ENCODE measurements around the gene NRXN3.

The NRXN3 gene

DNA sequence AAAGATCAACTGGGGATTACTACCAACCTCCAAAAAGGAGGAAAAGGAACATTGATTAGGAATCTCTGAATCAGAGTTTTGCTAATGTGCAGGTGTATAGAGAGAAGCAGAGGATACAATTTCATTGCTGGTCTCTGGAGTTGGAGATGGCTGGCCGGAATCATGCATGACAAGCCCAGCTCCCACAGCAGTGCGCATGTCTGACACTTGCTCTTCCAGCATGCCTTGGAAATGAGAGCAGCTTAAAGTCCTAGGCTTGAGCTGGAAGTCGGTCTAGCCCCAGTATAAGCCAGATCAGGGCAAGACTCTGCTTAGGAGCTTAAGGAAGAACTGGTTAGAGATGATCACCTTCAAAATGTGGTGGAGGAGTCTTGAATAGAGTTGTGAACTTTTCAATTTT lies 1298.3 kb downstream of the NRXN3 start:
- TF ChIP-seq, protein P1, sequence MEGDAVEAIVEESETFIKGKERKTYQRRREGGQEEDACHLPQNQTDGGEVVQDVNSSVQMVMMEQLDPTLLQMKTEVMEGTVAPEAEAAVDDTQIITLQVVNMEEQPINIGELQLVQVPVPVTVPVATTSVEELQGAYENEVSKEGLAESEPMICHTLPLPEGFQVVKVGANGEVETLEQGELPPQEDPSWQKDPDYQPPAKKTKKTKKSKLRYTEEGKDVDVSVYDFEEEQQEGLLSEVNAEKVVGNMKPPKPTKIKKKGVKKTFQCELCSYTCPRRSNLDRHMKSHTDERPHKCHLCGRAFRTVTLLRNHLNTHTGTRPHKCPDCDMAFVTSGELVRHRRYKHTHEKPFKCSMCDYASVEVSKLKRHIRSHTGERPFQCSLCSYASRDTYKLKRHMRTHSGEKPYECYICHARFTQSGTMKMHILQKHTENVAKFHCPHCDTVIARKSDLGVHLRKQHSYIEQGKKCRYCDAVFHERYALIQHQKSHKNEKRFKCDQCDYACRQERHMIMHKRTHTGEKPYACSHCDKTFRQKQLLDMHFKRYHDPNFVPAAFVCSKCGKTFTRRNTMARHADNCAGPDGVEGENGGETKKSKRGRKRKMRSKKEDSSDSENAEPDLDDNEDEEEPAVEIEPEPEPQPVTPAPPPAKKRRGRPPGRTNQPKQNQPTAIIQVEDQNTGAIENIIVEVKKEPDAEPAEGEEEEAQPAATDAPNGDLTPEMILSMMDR (IDR thresholded peaks at IDR 0.05; ENCODE audit: borderline replicate concordance, control extremely low read depth, extremely low read depth, insufficient read depth, missing control alignments) = no peak
- no peak for DNase-seq (ENCODE audit: low spot score)
- in situ Hi-C loops (cut with MboI; ENCODE audit: low sequenced_read_pairs, unreplicated experiment) = no loop called here

GRCh38 chr14:79473651-79474050 lies 1303.5 kb downstream of the NRXN3 start:
- DNase-seq (ENCODE audit: low spot score) = no peak
- in situ Hi-C loops (cut with MboI; ENCODE audit: low sequenced_read_pairs, unreplicated experiment) = no loop called here
- TF ChIP-seq, protein P1 (IDR thresholded peaks at IDR 0.05; ENCODE audit: borderline replicate concordance, control extremely low read depth, extremely low read depth, insufficient read depth, missing control alignments) = no peak

DNA sequence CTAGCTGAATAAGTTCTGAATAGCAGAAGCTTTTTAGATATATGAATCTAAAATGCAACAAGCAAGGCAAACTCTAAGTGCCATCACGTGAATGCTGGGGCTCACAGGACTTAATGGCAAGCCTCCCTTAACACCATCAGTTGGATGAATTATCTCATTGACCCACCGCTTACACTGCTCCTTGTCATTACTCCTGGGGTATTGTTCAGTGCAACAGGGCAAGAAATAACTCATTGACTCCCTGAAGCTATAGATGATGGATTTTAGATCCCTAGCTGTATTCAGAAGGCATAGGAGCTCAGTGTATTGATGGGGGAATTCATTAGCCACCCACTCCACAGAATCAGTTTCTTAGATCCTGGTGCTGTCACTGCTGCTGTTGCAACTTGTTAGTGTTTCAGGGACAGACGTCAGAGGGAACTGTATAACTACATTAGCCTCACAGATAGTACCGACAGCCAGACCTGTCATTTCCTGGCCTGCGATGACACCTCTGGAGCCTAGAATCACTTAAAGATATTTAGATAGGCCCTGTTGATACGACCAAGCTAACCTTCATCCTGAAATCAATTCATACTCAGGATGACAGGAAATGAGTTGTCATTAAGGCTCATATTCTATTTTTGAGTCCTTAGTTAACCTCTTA lies 1305.8 kb downstream of the NRXN3 start:
- TF ChIP-seq, protein P1 (IDR thresholded peaks at IDR 0.05; ENCODE audit: borderline replicate concordance, control extremely low read depth, extremely low read depth, insufficient read depth, missing control alignments) = no peak
- DNase-seq (ENCODE audit: low spot score) = no peak
- in situ Hi-C loops (cut with MboI; ENCODE audit: low sequenced_read_pairs, unreplicated experiment) = no loop called here

DNA sequence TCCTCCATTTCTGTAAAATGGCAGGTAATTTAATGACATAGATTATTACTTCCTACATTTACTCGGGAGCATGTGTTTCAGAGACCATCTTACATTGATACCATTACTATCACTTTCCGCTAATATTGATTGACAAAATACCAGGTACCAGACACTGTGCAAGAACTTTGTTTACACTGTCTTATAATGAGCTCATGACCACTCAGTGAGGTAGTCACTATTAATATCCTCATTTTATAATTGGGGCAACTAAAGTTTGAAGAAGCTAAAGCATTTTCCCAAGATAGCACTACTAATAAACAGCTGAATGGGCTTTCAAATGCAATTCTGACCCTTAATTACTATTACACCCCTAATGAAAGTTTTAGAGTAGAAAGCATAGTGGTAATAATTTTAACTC lies 1306.4 kb downstream of the NRXN3 start:
- no peak for DNase-seq (ENCODE audit: low spot score)
- in situ Hi-C loops (cut with MboI; ENCODE audit: low sequenced_read_pairs, unreplicated experiment) = no loop called here
- TF ChIP-seq, protein P1 (IDR thresholded peaks at IDR 0.05; ENCODE audit: borderline replicate concordance, control extremely low read depth, extremely low read depth, insufficient read depth, missing control alignments) = no peak

DNA sequence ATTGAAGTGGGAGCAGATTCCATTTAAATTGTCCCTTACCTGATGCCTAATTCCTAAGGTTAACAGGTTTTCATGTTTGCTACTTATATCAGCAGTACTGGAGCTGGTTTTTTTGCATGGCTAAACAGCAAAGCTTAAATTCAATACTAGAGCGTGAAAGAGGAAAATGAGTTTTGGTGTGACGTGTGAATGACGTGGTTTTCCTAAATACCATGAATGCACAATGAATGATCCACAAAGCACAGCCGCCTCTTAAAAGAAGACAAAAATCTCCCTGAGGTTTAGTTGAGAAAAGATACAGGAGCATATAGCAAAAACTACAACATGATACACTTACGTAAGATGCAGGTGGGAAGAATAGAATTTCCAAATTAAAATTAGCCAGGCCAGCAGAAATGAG lies 1310.0 kb downstream of the NRXN3 start:
- TF ChIP-seq, protein P1 (IDR thresholded peaks at IDR 0.05; ENCODE audit: borderline replicate concordance, control extremely low read depth, extremely low read depth, insufficient read depth, missing control alignments) = no peak
- no peak for DNase-seq (ENCODE audit: low spot score)
- in situ Hi-C loops (cut with MboI; ENCODE audit: low sequenced_read_pairs, unreplicated experiment) = no loop called here

GRCh38 chr14:79482825-79483224 lies 1312.7 kb downstream of the NRXN3 start:
- in situ Hi-C loops (cut with MboI; ENCODE audit: low sequenced_read_pairs, unreplicated experiment) = no loop called here
- no peak for DNase-seq (ENCODE audit: low spot score)
- TF ChIP-seq, protein P1 (IDR thresholded peaks at IDR 0.05; ENCODE audit: borderline replicate concordance, control extremely low read depth, extremely low read depth, insufficient read depth, missing control alignments) = no peak
